SU-DHL-6 (cell line): Measurements from ENCODE around the gene MMEL1.

Experiments used
- CTCF ChIP-seq: fragments of 200-600 bp; sonication (generic); IDR thresholded peaks from one replicate; pipeline ENCODE4 v1.5.1; 2017; ENCODE audit warnings: antibody characterized with exemption, mild to moderate bottlenecking, low read length, moderate library complexity; ENCODE audit not compliant: insufficient read depth, poor library complexity, severe bottlenecking
- EZH2phosphoT487 ChIP-seq: fragments of 200-600 bp; sonication (generic), shearing (Covaris generic); conservative IDR thresholded peaks from 2 replicates; pipeline ENCODE4 v1.6.1; 2018; ENCODE audit warnings: mild to moderate bottlenecking, antibody characterized with exemption, low read length, moderate library complexity, mixed read lengths

GRCh38 chr1:2633936-2634491 lies 1.2 kb upstream of the MMEL1 start:
- TF ChIP-seq CTCF (no peak), EZH2phosphoT487 (no peak)
